Vagina (tissue), 2 donors: ENCODE results near the gene ANO8.

ENCODE experiments used
- POLR2A ChIP-seq, 2 donors: fragments of 450-650 bp; IDR thresholded peaks; one replicate each; pipeline ENCODE4 v1.6.1; 2017; ENCODE audit warnings: antibody characterized with exemption in 2 of 2, mild to moderate bottlenecking in 2 of 2, moderate library complexity in 2 of 2
- POLR2AphosphoS5 ChIP-seq, 2 donors: sonication (generic); formaldehyde crosslinking; IDR thresholded peaks; one replicate each; pipeline ENCODE4 v1.9.0; 2017; ENCODE audit warnings: antibody characterized with exemption in 2 of 2, mild to moderate bottlenecking in 2 of 2, low read depth in 1 of 2; ENCODE audit not compliant: insufficient read depth in 1 of 2
- TF ChIP-seq, protein P1 (sequence below), 3 experiments: fragments of 450-650 bp in 2 of 3; fragments of 200-600 bp in 1 of 3; sonication (generic) in 1 of 3; IDR thresholded peaks; one replicate each; pipeline ENCODE4 v1.5.1; 2017 to 2019; ENCODE audit warnings: antibody characterized with exemption in 3 of 3, mild to moderate bottlenecking in 2 of 3, moderate library complexity in 2 of 3

DNA sequence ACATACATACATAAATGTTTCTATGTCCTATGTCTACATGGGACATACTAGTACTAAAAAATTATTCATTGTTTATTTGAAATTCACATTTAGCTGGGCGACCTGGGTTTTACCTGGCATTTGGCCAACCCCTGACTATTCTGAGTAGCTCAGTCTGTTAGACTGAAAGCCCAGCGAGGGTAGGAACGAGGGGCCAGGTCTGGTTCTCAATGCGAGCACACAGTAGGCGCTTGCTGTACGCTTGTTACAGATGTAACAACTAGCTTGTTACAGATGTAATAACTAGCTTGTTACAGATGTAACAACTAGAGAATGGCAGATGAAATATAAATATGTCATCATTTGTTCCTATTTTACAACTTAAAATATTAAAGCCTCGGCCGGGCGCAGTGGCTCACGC lies 920 bp upstream of the ANO8 start:
- TF ChIP-seq POLR2A (IDR thresholded peaks at IDR 0.05): no peak
- TF ChIP-seq, protein P1, sequence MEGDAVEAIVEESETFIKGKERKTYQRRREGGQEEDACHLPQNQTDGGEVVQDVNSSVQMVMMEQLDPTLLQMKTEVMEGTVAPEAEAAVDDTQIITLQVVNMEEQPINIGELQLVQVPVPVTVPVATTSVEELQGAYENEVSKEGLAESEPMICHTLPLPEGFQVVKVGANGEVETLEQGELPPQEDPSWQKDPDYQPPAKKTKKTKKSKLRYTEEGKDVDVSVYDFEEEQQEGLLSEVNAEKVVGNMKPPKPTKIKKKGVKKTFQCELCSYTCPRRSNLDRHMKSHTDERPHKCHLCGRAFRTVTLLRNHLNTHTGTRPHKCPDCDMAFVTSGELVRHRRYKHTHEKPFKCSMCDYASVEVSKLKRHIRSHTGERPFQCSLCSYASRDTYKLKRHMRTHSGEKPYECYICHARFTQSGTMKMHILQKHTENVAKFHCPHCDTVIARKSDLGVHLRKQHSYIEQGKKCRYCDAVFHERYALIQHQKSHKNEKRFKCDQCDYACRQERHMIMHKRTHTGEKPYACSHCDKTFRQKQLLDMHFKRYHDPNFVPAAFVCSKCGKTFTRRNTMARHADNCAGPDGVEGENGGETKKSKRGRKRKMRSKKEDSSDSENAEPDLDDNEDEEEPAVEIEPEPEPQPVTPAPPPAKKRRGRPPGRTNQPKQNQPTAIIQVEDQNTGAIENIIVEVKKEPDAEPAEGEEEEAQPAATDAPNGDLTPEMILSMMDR (IDR thresholded peaks at IDR 0.05): no peak
- TF ChIP-seq POLR2AphosphoS5 (IDR thresholded peaks at IDR 0.05; ENCODE audit: insufficient read depth in 1 of 2, low read depth in 1 of 2): no peak
